ENCODE results near the gene GRID2. TPM values are rescaled to one million over a fixed set of nuclear protein-coding genes. Genes with fewer than 3 reads are reported as not detected.

GRID2 gene
- total RNA-seq, 1 experiment from 2014 or later: 2.2 TPM

DNA sequence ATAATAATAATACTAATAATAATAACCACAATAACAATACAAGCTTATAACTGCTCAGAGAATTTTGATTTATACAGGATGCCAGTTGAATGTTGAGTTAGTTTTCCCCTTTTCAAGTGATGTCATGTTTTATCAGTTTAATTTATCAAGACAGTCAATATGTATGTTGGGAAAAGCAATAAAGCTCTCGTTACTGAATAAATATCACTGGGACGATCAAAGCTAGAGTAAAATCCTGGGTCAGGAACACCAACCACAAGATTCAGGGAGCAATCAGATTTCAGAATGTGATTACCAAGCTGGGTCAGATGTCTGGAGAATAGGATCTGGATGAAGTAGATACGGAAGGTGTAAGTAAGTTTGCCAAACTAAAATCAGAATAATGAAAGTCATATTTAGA lies 179.6 kb downstream of the GRID2 start:
- POLR2A ChIA-PET (ENCODE audit: unreplicated experiment): interaction anchor here (0.6 kb wide), 1 partner anchor 658 kb away, joined by 3 read pairs; no protein-coding TSS in a partner anchor
- ATAC-seq: no peak
- TF ChIP-seq EZH2 (IDR thresholded peaks at IDR 0.05; ENCODE audit: low read length, unreplicated experiment): no peak
- TF ChIP-seq, protein P1, sequence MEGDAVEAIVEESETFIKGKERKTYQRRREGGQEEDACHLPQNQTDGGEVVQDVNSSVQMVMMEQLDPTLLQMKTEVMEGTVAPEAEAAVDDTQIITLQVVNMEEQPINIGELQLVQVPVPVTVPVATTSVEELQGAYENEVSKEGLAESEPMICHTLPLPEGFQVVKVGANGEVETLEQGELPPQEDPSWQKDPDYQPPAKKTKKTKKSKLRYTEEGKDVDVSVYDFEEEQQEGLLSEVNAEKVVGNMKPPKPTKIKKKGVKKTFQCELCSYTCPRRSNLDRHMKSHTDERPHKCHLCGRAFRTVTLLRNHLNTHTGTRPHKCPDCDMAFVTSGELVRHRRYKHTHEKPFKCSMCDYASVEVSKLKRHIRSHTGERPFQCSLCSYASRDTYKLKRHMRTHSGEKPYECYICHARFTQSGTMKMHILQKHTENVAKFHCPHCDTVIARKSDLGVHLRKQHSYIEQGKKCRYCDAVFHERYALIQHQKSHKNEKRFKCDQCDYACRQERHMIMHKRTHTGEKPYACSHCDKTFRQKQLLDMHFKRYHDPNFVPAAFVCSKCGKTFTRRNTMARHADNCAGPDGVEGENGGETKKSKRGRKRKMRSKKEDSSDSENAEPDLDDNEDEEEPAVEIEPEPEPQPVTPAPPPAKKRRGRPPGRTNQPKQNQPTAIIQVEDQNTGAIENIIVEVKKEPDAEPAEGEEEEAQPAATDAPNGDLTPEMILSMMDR (conservative IDR thresholded peaks at IDR 0.05; ENCODE audit: low read depth, low read length): no peak
- DNase-seq: peak; percentile 15
- intact Hi-C loops (cut with micrococcal nuclease): no loop called here
- CTCF ChIA-PET: no interaction called here
- no peaks in the 10 kb centered on the region for H3K27me3 ChIP-seq (ENCODE audit: low read length)
- no peaks in the 10 kb centered on the region for H4K20me1 ChIP-seq (ENCODE audit: low read length)
- no peaks in the 10 kb centered on the region for H3K9me3 ChIP-seq (ENCODE audit: low read length)
- no TSS peak for BruUV-seq (replicated peaks)
- no peaks in the 10 kb centered on the region for H3K36me3 ChIP-seq (ENCODE audit: low read depth, low read length)
- H3K4me2 ChIP-seq (ENCODE audit: low read length): no peak overlapping the region
- no peak overlapping the region for H3K4me3 ChIP-seq (ENCODE audit: low read length)
- H3K4me1 ChIP-seq (ENCODE audit: insufficient read depth, low read length): no peaks in the 10 kb centered on the region
- no peaks in the 10 kb centered on the region for H3F3A ChIP-seq (ENCODE audit: low read length, unreplicated experiment)
- no peak overlapping the region for H3K9ac ChIP-seq (ENCODE audit: low read length)
- H3K79me2 ChIP-seq (ENCODE audit: low read length): no peaks in the 10 kb centered on the region
- H2AFZ ChIP-seq (ENCODE audit: low read length): no peak overlapping the region
- H3K27ac ChIP-seq (ENCODE audit: low read length): no peak overlapping the region
- H3K9me2 ChIP-seq (replicated peaks; ENCODE audit: low read length): no peaks in the 10 kb centered on the region

DNA sequence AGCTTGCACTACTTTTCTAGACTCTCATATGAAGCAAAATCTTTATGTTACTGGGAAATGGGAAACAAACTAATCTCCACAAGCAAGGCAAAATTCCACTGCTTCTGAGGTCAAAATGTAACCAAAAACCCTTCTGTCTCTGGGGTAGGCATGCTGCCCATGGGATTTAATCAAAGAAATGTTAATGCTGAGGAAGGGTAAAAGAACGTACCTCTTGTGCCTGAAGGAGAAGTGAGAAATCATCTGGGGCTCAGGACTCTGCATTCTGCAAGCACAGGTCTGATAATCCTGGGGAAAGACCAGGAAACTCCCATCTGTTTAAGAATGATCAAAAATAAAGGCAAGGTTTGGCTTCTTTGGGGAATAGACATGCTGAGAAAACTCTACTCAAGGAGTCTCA lies 184.7 kb downstream of the GRID2 start:
- CTCF ChIA-PET: no interaction called here
- Histone ChIP-seq H3K27ac (ENCODE audit: low read length) (no peak overlapping the region), H4K20me1 (ENCODE audit: low read length) (no peaks in the 10 kb centered on the region), H3K27me3 (ENCODE audit: low read length) (no peaks in the 10 kb centered on the region), H3K4me2 (ENCODE audit: low read length) (no peak overlapping the region), H3K9ac (ENCODE audit: low read length) (no peak overlapping the region), H3K36me3 (ENCODE audit: low read depth, low read length) (no peaks in the 10 kb centered on the region), H3K4me1 (ENCODE audit: insufficient read depth, low read length) (no peaks in the 10 kb centered on the region), H3K79me2 (ENCODE audit: low read length) (no peaks in the 10 kb centered on the region), H3K4me3 (ENCODE audit: low read length) (no peak overlapping the region), H3F3A (ENCODE audit: low read length, unreplicated experiment) (no peaks in the 10 kb centered on the region), H2AFZ (ENCODE audit: low read length) (no peak overlapping the region), H3K9me2 (replicated peaks; ENCODE audit: low read length) (no peaks in the 10 kb centered on the region), H3K9me3 (ENCODE audit: low read length) (no peaks in the 10 kb centered on the region)
- ATAC-seq (no peak), DNase-seq (no peak)
- intact Hi-C loops (cut with micrococcal nuclease): no loop called here
- no TSS peak for BruUV-seq (replicated peaks)
- POLR2A ChIA-PET (ENCODE audit: unreplicated experiment): no interaction called here
- TF ChIP-seq EZH2 (IDR thresholded peaks at IDR 0.05; ENCODE audit: low read length, unreplicated experiment) (no peak), EZH2phosphoT487 (IDR thresholded peaks at IDR 0.05; ENCODE audit: borderline replicate concordance, low read length) (no peak)
- TF ChIP-seq, protein P1 (conservative IDR thresholded peaks at IDR 0.05; ENCODE audit: low read depth, low read length): no peak

DNA sequence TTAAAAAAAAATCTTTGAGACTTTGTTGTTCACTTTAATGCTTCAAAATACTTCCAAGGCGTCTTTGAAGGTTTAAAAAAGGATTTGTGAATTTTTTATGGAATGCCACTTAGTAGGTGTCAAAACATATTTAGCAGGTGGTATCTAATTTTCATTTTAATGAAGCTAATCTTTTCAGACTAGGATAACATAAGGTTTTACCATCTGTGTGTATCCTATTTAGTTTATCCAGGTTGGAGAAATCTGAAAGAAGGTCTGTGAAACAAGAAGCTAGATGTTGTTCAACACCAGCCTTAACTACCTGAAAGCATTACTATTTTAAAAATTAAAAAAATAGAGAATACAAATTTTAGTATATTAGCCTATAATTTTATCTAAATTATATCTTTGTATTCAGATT lies 193.4 kb downstream of the GRID2 start:
- POLR2A ChIA-PET (ENCODE audit: unreplicated experiment): no interaction called here

More for the DNA sequence above, 193.4 kb downstream of the GRID2 start:
- no peaks in the 10 kb centered on the region for H3K4me1 ChIP-seq (ENCODE audit: insufficient read depth, low read length)
- CTCF ChIA-PET: no interaction called here
- DNase-seq (no peak), ATAC-seq (no peak)
- no peaks in the 10 kb centered on the region for H4K20me1 ChIP-seq (ENCODE audit: low read length)
- H3K4me3 ChIP-seq (ENCODE audit: low read length): no peak overlapping the region
- no peak overlapping the region for H3K27ac ChIP-seq (ENCODE audit: low read length)
- H3K9me2 ChIP-seq (replicated peaks; ENCODE audit: low read length): no peaks in the 10 kb centered on the region
- H3K9ac ChIP-seq (ENCODE audit: low read length): no peak overlapping the region
- no peaks in the 10 kb centered on the region for H3F3A ChIP-seq (ENCODE audit: low read length, unreplicated experiment)
- intact Hi-C loops (cut with micrococcal nuclease): no loop called here
- H3K36me3 ChIP-seq (ENCODE audit: low read depth, low read length): no peaks in the 10 kb centered on the region
- BruUV-seq (replicated peaks): no TSS peak
- TF ChIP-seq, protein P1 (conservative IDR thresholded peaks at IDR 0.05; ENCODE audit: low read depth, low read length): no peak
- TF ChIP-seq EZH2 (IDR thresholded peaks at IDR 0.05; ENCODE audit: low read length, unreplicated experiment) (no peak), EZH2phosphoT487 (IDR thresholded peaks at IDR 0.05; ENCODE audit: borderline replicate concordance, low read length) (no peak)
- no peaks in the 10 kb centered on the region for H3K27me3 ChIP-seq (ENCODE audit: low read length)
- H3K9me3 ChIP-seq (ENCODE audit: low read length): no peaks in the 10 kb centered on the region
- no peak overlapping the region for H2AFZ ChIP-seq (ENCODE audit: low read length)
- no peak overlapping the region for H3K4me2 ChIP-seq (ENCODE audit: low read length)
- no peaks in the 10 kb centered on the region for H3K79me2 ChIP-seq (ENCODE audit: low read length)
